HG02943 (cell line): ENCODE results near the gene RYR2.

Source experiments
- ATAC-seq: cut with Tn5 transposase; IDR thresholded peaks from one replicate; pipeline ENCODE4 v1.9.1; 2021; ENCODE audit warnings: mild to moderate bottlenecking, low read depth, moderate library complexity; ENCODE audit not compliant: unreplicated experiment

Gene RYR2

DNA sequence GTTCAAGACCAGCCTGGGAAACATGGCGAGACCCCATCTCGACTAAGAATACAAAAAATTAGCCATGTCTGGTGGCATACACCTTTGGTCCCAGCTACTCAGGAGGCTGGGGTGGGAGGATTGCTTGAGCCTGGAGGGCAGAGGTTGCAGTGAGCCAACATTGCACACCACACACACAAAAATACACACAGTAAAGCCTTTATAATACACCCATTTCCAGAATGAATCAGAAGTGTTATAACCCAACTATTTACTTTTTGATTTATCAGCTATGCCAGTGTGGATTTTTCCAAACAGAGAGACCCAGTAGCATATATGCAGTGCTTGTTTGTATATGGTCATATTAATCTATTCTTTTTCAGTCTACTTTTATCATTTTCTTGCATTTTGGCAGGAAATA, 648.7 kb downstream of the RYR2 start:
- no peak for ATAC-seq

DNA sequence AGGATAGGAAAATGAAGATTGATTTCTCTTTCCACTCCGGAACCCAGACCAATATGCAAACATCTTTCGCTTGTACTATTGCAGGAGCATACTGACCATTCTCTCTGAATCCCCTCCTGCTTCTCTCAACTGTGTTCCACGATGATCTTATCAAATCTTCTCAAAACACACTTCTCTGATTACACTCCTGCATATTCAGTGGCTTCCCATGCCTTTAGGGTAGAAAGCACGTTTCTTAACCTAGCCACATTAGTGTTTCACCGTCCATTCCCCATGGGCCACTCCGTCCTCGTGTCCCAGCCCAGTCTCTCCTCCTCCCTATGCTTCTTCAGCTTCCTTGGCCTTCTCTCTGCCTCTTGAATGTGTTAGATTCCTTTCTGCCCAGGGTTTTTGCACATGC, 650.3 kb downstream of the RYR2 start:
- no peak for ATAC-seq

DNA sequence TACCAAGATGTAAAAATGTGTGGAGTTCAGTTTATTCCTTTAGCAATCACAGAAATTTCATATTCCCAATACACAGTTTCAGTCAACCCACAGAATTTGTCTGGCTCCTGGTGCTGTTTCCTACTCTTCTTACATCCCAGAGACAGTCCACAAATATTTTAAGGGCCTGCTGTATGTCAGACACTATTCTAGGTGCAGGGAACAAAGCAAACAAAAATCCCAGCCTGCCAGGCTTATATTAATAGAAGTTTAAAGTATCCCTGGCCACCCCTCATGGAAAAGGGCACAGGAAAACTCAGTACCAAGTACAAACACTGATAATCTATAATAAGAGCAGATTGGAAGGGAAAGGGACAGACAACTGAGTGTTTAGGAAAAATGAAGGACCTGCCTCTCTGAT, 653.9 kb downstream of the RYR2 start:
- ATAC-seq, result no peak

DNA sequence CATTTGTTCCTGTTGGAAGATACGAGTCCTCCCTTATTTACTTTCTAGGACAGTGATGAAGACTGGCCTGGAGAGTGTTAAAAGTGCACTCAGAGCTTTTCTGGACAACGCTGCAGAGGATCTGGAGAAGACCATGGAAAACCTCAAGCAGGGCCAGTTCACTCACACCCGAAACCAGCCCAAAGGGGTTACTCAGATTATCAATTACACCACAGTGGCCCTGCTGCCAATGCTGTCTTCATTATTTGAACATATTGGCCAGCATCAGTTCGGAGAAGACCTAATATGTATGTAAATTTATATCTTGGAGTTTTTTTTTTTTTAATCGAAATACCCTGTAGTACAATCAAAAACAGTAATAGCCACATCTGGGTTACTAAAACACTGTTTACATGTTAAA, 658.2 kb downstream of the RYR2 start:
- no peak for ATAC-seq

DNA sequence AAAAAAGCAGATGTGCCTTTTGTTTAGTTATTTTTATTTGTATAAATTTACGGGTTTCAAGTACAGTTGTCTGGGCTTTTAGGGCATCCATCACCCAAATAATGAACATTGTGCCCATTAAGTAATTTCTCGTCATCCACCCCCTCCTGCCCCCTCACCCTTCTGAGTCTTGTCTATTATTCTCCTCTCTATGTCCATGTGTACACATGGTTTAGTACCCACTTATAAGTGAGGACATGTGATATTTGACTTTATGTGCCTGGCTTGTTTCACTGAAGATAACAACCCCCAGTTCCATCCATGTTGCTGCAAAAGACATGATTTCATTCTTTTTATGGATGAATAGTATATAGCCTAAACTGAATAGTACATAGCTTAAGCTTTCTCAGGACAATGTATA, 659.5 kb downstream of the RYR2 start:
- ATAC-seq, result no peak

DNA sequence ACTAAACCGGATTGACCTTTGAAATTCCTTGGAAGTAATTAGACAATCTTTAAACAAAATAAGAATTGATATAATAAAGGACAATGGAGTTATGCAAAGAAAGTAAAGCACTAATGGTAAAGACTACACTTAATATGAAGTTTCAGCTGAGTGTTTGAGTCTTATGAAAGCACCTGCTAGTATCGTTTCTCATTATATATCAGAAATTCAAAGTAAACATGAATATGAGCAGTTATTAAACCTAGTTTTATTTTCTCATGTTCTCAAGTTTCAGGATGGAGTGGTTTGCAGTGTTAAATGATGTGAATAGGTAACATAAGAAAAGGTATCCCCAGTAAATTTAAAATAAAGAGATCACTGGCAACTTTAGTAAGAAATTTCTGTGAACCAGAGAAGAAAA, 660.2 kb downstream of the RYR2 start:
- ATAC-seq, result no peak

DNA sequence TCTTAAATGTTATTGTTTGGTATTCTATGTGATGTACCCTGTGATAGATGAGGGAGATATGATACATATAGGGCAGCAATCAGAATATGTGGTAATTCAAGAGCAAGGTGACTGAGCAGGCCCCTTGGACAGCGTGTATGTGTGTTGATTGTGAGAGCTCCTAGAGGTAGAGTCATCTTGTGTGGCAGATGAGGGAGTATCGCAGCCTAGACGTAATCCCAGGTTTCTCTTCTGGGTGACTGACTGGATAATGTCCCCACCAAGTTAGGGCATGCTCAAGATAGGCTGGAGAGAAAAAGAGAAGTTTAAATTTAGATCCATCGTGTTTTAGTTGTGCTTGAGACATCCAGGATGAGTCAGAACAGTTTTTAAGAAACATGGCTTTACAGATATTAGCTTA, 663.5 kb downstream of the RYR2 start:
- ATAC-seq, result no peak

DNA sequence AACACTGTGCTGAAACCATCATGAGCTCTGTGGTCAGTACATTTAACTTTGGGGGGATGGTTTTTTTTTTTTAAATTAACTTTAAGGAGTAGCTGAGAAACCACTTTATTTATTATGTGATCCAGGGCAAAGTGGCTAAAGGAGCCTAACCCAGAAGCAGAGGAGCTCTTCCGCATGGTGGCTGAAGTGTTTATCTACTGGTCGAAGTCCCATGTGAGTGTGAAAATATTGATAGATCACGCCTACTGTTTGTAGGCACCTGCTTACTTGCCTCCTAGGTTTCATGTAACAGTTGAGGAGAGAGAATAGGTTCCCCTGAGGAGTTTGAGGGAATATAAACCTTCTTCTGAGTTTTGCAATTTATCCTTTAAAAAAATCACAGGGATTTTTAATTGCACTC, 667.4 kb downstream of the RYR2 start:
- no peak for ATAC-seq

DNA sequence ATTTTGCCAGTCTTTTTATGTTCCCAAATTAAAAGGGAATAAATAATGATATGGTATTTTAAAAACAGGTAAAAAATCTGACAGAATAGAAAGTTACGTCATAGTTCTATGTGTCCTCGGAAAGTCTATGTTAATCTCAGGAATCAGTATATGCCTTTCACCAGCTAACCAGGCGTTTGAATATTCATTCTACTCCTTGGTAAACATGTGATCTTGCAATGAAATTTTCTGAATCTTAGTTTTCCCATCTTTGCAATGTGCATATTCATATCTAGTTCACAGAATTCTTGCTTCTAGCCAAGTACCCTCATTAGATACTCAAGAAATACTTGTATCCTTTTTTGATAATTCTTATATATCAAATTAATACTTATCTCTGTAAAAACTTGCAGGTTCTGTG, 669.3 kb downstream of the RYR2 start:
- no peak for ATAC-seq

DNA sequence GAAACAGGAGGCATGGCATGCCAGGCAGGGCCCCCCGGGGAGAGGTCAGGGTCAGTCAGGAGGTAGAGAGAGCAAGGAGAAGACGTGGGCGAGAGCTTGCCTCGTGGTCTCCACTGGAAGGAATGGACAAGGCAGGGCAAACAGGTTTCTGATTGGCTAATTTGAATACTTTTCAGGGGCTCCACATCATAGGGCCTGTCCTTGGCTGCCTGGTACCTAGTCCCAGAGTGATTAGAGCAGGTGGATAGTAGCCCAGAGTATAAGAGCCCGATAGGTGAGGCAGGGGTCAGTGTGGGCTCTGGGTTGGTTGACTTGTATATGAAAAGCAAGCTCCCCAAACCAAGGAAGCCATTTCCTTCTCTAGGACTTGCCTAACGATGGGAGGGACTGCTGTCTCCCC, 670.1 kb downstream of the RYR2 start:
- no peak for ATAC-seq

DNA sequence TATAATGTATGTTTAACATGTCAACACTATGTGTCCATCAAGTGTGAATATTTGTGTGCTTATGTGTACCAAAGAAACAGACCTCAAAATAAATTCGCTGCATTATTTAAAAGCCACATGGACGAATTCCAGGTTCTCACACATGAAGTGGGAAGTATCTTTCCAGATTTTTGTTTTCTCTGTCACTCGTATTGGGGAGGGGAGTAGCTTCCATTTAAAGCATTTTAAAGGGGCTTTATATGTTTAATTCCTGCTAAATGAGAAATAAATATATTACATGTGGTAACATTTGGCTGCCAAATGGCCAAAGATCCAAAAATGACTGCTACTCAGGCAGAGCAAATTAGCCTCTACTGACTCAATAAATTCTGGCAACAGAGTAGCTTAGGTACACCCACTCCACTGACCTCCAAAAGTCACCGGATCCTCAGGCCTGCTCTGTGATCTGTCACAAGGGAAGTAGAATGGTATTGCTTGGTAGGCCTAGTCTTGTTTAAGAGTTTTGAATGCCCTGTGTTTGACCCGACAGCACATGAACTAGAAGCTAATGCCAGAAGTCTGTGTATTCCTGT, 670.7 kb downstream of the RYR2 start:
- no peak for ATAC-seq

DNA sequence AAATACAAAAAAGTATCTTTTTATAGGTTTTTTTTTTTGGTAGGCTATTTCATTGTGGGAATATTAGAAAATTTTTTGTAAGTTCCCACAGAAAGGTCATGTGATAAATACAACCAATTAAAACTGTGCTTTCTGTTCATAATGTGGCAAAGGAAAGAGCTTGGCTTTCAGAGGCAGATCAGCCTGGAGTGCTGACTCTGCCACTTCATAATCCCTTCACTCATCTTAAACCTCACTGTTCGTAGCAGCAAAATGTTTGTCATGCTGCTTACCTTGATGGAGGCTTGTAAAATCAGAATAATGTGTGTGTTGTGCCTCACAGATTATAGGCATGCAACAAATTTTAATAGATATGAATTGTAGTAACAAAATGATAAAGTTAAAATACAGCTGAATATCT, 671.9 kb downstream of the RYR2 start:
- no peak for ATAC-seq

DNA sequence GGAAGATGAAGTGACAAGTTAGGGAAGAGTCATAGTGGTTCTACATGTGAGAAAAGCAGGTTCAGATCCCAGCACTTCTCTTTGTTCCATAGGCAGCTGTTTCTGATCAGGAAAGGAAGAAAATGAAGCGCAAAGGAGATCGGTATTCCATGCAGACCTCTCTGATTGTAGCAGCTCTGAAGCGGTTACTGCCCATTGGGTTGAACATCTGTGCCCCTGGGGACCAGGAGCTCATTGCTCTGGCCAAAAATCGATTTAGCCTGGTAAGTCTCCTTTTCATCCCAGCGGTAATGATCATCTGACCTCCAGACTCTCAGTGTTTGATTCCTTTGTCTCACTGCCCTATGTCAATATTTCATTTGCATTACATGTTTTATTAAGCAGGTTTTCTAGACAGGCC, 675.1 kb downstream of the RYR2 start:
- ATAC-seq, result no peak

DNA sequence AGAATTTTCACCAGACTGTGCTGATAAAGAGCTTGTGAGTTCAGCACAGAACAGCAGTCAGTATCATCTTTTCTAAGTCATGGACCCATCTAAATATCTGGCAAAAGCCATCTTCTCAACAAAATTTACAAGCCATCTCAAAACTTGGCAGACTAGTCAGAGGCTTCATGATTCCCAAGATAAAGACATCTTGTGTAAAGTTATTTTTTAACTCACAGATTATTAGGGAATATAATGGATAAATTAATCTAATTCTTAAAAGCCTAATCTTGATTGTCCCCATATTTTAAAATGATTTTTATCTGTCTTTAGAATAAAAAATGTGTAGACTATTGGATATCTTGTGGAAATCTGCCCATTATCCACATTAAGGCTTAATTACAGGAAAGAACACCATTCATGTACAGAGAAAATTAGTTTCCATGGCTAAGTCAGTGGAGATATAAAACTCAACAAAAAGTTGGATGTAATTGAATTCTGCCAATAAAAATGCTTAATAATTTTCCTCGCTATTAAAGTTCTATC, 688.9 kb downstream of the RYR2 start:
- no peak for ATAC-seq

DNA sequence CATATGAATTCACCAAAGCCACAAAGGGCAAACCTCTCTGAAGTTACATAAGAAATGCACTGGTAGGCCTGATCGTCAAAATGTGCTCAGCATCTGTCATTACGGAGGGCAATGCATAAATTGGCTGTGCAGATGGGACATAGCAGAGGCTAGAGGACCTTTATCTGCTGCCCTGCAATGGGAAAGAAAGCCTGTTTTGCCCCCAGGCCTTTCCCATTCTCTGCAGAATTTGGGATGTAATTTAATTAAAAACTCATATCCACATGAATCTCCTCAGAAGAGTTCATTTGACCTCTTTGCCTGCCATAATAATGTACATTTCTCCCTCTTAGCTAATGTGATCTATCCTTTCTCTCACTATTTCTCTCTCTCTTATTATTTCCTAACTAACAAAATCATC, 690.7 kb downstream of the RYR2 start:
- no peak for ATAC-seq

DNA sequence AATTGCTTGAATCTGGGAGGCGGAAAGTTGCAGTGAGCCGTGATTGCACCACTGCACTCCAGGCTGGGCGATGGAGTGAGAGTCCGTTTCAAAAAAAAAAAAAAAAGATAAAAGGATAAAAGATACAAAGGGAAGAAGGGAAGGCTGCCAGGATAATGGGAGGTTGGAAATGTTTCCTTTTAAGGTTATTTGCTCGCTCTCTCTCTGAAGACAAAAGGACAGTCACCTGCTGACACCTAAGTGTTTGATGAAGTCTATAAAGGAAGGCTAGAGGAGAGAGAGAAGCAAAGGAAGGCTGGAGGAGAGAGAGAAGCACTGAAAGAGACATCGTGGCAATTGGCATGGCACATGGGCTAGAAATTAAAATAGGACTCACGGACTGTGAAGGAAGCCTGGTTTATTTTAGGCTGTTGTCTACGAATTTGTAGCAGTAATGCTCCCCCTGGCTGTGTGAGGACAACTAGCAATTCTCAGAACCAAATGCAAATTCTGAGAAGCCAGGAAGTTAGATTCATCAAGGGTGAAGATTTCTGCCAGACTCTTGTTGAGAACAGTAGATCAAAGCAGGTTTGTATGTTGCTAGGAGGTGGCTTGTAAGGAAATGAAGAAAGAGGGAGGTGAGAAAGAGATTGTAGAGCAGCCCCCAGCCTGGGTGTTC, 694.5 kb downstream of the RYR2 start:
- no peak for ATAC-seq

DNA sequence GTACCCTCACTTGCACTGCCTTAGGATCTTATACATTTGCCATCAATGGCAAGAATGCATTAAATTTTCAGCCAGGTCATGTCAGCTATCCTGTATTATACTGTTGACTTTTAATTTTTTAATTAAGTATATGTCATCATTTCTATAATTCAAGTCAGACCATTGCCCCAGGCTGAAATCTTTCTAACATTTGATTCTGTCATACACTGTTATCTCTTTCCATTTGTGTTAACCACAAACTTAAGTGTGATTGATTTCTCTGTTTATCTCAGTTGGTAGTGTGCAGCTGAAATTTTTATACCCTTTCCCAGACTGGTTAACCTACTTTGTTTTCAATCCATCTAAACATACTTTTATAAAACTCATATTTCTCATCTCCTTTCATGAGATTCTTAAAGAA, 695.5 kb downstream of the RYR2 start:
- no peak for ATAC-seq

DNA sequence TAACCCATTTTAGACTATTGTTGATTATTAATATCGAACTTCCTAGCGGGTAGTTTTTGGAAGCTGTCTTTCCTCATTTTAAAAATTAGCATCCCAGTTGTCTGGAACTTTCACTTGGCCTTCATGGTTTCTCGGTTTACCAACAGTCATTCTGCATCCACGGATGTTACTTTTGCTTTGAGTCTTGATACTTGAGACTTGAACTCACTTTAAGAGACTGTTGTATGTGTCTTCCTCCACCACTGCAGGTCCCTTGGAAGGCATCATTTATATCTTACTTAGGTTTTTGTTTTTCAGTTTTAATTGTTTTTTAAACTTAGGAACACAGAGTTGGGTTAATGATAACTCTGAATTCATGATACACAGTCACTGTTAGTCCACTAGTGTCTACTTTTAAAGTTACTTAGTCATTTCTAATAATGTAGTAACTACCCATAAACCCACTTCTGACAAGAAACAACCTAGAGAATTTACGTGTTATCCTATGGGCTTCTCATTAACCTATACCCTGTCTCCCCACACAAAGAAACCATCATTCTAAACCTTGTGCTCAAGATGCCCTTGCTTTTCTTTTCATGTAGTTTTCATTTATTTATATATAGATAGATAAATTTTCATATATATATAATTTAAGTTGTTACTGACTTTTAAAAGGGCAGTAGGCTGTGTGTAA, 696.1 kb downstream of the RYR2 start:
- ATAC-seq, result no peak

DNA sequence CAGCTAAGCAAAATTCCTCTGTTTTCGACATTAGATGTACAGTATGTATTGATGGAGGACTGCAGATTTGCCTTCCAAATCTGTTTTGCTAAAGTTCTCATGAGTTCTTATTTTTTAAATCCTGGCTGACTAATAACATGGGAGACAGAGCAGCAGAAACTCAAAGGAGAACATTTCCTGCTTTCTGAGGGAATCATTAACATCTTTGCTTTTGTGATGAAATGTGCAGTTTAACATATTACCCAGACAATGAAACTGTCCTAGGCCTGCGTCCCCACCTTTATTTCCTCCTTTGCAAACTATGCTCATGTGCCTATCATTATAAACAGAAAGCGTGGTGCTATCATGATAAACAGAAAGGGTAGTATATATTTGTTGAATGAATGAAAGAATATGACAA, 698.9 kb downstream of the RYR2 start:
- no peak for ATAC-seq

DNA sequence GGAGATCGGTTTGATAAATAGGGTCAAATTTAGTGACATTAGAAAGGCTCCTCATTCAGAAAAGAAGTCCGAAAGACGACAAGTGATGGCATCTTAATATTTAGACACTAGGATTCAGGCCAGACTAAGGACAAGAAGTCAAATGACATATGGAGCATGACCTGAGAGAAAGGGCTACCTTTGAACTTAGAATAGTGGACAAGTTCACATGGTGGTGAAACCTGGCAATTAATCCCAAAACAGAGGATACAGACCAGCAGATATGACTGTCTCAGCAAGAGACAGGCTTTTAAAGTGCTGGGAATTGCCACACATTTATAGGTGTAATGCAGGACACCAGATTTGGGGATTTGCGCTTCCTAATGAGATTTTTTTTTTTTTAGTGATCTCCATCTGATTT, 703.6 kb downstream of the RYR2 start:
- ATAC-seq, result no peak

DNA sequence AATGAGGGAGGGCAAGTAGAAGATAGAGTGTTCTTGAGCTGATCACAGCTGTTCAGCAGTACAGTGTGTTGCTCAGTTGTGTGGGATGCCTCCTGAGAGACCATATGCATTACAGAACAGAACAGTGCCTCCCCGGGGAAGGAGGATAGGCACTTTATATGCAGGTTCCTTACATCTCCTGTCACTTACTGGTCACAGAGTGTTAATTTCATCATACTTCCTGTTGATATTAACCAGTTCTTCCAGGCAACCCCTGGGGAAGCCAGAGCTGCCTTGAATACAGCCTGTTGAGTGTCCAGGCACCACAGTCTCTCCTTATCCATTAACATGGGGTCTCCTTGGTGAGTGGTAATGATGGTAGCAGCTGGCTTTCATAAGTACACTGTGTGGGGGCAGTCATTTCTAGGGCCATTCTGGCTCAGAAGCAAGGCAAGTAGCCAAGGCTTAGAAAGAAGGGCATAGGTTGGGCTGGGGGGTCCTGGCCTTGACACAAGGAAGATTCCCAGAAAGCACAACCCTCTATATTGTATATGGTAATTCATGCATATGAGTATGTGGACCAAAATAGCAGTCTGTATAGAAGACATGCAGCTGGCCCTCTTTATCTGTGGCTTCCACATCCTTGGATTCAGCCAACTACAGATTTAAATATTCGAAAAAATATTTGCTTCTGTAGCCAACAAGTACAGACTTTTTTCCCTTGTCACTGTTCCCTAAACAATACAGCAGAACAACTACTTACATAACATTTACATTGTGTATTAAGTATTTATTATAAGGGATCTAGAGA, 706.4 kb downstream of the RYR2 start:
- no peak for ATAC-seq
